Measurements from ENCODE around the gene YTHDC1.

- TF ChIP-seq CTCF (IDR thresholded peaks at IDR 0.05), result no peak
- no peak for TF ChIP-seq POLR2A (IDR thresholded peaks at IDR 0.05)
Observed at GRCh38 chr4:68336530-68336929, 13.4 kb downstream of the YTHDC1 start.
